DOHH2 (cell line): ENCODE results near the gene CAPRIN2.

Experiments
- EZH2phosphoT487 ChIP-seq: fragments of 200-600 bp; sonication (generic); IDR thresholded peaks from 2 replicates; pipeline ENCODE4 v1.6.1; 2017; ENCODE audit warnings: borderline replicate concordance, mild to moderate bottlenecking, antibody characterized with exemption, low read length, moderate library complexity, mixed read lengths
- TF ChIP-seq, protein P1 (sequence below): fragments of 200-600 bp; sonication (generic); IDR thresholded peaks from one replicate; pipeline ENCODE4 v1.5.1; 2014; ENCODE audit warnings: antibody characterized with exemption, mild to moderate bottlenecking, low read depth, low read length; ENCODE audit not compliant: poor library complexity, severe bottlenecking

DNA sequence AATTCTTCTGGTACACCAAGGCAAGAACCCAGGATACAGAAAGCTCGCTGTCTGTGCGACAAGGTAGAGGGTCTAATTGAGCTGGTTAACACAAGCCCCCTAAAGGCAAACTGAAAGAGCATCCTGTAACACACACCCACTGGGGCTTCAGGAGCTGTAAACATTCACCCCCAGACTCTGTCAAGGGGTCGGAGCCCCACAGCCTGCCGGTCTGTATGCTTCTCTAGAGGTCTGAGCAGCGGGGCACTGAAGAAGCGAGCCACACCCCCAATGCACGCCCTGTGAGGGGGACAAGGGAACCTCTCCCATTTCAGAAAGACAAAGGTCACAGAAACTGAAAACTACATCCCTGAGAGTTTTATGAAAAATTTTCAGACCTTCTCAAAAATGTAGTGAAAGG lies 57.8 kb downstream of the CAPRIN2 start:
- TF ChIP-seq, protein P1, sequence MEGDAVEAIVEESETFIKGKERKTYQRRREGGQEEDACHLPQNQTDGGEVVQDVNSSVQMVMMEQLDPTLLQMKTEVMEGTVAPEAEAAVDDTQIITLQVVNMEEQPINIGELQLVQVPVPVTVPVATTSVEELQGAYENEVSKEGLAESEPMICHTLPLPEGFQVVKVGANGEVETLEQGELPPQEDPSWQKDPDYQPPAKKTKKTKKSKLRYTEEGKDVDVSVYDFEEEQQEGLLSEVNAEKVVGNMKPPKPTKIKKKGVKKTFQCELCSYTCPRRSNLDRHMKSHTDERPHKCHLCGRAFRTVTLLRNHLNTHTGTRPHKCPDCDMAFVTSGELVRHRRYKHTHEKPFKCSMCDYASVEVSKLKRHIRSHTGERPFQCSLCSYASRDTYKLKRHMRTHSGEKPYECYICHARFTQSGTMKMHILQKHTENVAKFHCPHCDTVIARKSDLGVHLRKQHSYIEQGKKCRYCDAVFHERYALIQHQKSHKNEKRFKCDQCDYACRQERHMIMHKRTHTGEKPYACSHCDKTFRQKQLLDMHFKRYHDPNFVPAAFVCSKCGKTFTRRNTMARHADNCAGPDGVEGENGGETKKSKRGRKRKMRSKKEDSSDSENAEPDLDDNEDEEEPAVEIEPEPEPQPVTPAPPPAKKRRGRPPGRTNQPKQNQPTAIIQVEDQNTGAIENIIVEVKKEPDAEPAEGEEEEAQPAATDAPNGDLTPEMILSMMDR, result no peak
- no peak for TF ChIP-seq EZH2phosphoT487
